RWPE1 (cell line): ENCODE measurements around the gene SMIM24.
"Not testable (repeated sequence)": the region's sequence is repeated elsewhere in the genome, so short reads cannot be mapped to it uniquely, and the experiment has no call there.

ENCODE experiments used
- CTCF ChIA-PET: fragments of 350-600 bp; sonication (Branson Sonifier 250); formaldehyde crosslinking; extraction: SDS; loops from one replicate; lab custom pipeline; 2021; lab: Yijun Ruan, JAX
- POLR2A ChIA-PET: fragments of 400-600 bp; formaldehyde crosslinking; extraction: SDS; loops from one replicate; lab custom pipeline; 2020; ENCODE audit warnings: antibody characterized with exemption; ENCODE audit not compliant: low non-redundant PET; lab: Yijun Ruan, JAX
- DNase-seq: peaks from one replicate; pipeline ENCODE4 v3.0.0; 2012; ENCODE audit warnings: low spot score
- H3K27ac ChIP-seq: fragments of 450-650 bp; 2 replicates; pipeline ENCODE4 v1.5.1; 2017
- CTCF ChIP-seq: fragments of 450-650 bp; conservative IDR thresholded peaks from 2 replicates; pipeline ENCODE4 v1.5.1; 2017; ENCODE audit warnings: low read depth, mild to moderate bottlenecking

SMIM24 gene

GRCh38 chr19:3434630-3435553, 45.4 kb downstream of the SMIM24 start:
- peak; percentile 95 for DNase-seq
- H3K27ac ChIP-seq: peak overlapping the region; percentile 90
- CTCF ChIA-PET: no interaction called here
- no peak for TF ChIP-seq CTCF
- POLR2A ChIA-PET: no interaction called here

GRCh38 chr19:3433805-3434540, 46.4 kb downstream of the SMIM24 start:
- ChIA-PET POLR2A (no interaction called here), CTCF (interaction anchor here (0.5 to 0.8 kb wide), 2 partner anchors 37 to 107 kb away, joined by 3 to 4 read pairs; no protein-coding TSS in a partner anchor)
- H3K27ac ChIP-seq: peak overlapping the region; percentile 90
- no peak for TF ChIP-seq CTCF
- no peak for DNase-seq

GRCh38 chr19:3433313-3433712, 47.0 kb downstream of the SMIM24 start:
- ChIA-PET CTCF (interaction anchor here (0.5 to 0.8 kb wide), 3 partner anchors 38 to 106 kb away, joined by 3 to 4 read pairs (median 4); no protein-coding TSS in a partner anchor), POLR2A (no interaction called here)
- peak overlapping the region; percentile 90 for H3K27ac ChIP-seq
- no peak for DNase-seq
- TF ChIP-seq CTCF: no peak

- peak overlapping the region; percentile 90 for H3K27ac ChIP-seq
- CTCF ChIA-PET: interaction anchor here (0.6 to 1.3 kb wide), 3 partner anchors 8 to 322 kb away, joined by 3 read pairs; no protein-coding TSS in a partner anchor
- DNase-seq: no peak
- POLR2A ChIA-PET: no interaction called here
- TF ChIP-seq CTCF: no peak
Measured at GRCh38 chr19:3431760-3432397, 48.4 kb downstream of the SMIM24 start.

- H3K27ac ChIP-seq: peak overlapping the region; percentile 90
- CTCF ChIA-PET: interaction anchor here (0.6 to 1.7 kb wide), 7 partner anchors 10 to 479 kb away, joined by 3 to 11 read pairs (median 6); no protein-coding TSS in a partner anchor
- POLR2A ChIA-PET, DNase-seq: not testable (repeated sequence)
Measured at GRCh38 chr19:3430366-3430680, 50.0 kb downstream of the SMIM24 start.

- POLR2A ChIA-PET: no interaction called here
- no peak for DNase-seq
- CTCF ChIA-PET: no interaction called here
- peak overlapping the region; percentile 90 for H3K27ac ChIP-seq
- no peak for TF ChIP-seq CTCF
Measured at GRCh38 chr19:3426433-3426832, 53.9 kb downstream of the SMIM24 start.
